Measurements from ENCODE around the gene BOD1L1.

The BOD1L1 gene

DNA sequence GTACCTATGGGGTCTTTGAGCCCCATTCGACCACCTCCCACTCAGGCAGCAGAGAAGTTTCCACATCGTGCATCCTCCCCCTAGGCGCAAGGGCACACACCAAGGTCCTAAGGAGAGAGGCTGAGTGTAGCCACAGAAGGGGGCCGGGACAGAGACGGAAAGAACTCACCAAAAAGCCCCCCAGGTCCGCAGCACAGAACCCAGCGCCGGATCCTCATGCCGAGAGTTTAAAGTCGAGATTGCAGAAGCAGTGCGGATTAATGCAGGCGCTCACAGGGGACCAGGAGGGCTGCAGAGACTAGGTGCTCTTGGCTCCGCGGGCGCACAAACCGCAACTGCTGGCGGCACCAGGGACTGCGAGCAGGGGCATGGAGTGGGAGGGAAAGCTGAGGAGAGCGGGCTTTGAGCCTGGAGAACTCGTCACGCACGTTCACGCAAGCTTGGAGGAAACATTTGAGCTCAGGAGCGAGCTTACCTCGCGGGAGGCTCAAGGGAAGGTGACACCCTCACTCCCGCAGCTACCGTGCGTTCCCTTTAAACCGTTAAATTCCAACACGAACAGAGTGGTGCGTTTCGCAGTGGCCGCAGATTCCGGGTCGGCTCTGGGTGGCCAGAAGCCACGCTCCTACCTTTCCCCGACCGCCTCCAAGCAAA lies 91.7 kb downstream of the BOD1L1 start:
- H3K36me3 ChIP-seq (replicated peaks; ENCODE audit: insufficient read depth, low read length): no peaks in the 10 kb centered on the region
- H3K79me2 ChIP-seq (ENCODE audit: low read length): no peaks in the 10 kb centered on the region
- no peak overlapping the region for H3K4me3 ChIP-seq (ENCODE audit: low read length)
- no peaks in the 10 kb centered on the region for H3K9me3 ChIP-seq (replicated peaks; ENCODE audit: insufficient read depth, low read length)
- peaks cover 69% of the 10 kb centered on the region for H3K27me3 ChIP-seq (replicated peaks; ENCODE audit: insufficient read depth, low read length)
- no peaks in the 10 kb centered on the region for H4K20me1 ChIP-seq (ENCODE audit: insufficient read depth, low read length)
- no peaks in the 10 kb centered on the region for H3F3A ChIP-seq (ENCODE audit: insufficient read depth, low read length)
- H3K4me1 ChIP-seq (ENCODE audit: low read length): no peaks in the 10 kb centered on the region
- no peak for TF ChIP-seq EZH2phosphoT487 (IDR thresholded peaks at IDR 0.05; ENCODE audit: low read length)
- H2AFZ ChIP-seq (ENCODE audit: low read length): no peak overlapping the region
- no peak overlapping the region for H3K4me2 ChIP-seq (ENCODE audit: low read depth, low read length)
- DNase-seq: peak; percentile 5
- no peak overlapping the region for H3K27ac ChIP-seq (ENCODE audit: low read length)
- no peaks in the 10 kb centered on the region for H3K9me2 ChIP-seq (replicated peaks; ENCODE audit: insufficient read depth, low read length)
- no peak overlapping the region for H3K9ac ChIP-seq (ENCODE audit: low read length)

DNA sequence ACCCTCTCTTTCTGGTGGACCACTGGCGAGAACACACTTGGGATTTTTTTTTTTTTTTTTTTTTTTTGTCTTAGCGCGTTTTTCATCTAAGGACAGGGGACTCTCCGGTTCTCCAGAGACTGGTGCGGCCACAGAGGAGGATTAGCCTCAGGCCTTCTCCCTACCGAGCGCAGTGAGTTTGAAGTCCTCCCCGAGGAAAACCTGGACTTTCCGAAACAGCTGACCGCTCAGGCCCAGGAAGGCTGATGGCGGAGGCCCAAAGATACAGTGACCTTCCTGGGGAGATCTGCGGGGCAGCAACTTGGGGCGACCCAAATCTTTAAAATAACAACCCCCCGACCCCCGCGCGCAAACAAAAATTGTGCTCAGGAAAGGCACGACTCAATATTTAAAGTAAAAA lies 92.4 kb downstream of the BOD1L1 start:
- Histone ChIP-seq H3K9me2 (replicated peaks; ENCODE audit: insufficient read depth, low read length) (no peaks in the 10 kb centered on the region), H3K36me3 (replicated peaks; ENCODE audit: insufficient read depth, low read length) (no peaks in the 10 kb centered on the region), H3K4me1 (ENCODE audit: low read length) (no peaks in the 10 kb centered on the region), H3K79me2 (ENCODE audit: low read length) (no peaks in the 10 kb centered on the region), H3K4me3 (ENCODE audit: low read length) (no peak overlapping the region), H3K4me2 (ENCODE audit: low read depth, low read length) (no peak overlapping the region), H3F3A (ENCODE audit: insufficient read depth, low read length) (no peaks in the 10 kb centered on the region), H3K9me3 (replicated peaks; ENCODE audit: insufficient read depth, low read length) (no peaks in the 10 kb centered on the region), H4K20me1 (ENCODE audit: insufficient read depth, low read length) (no peaks in the 10 kb centered on the region), H3K27me3 (replicated peaks; ENCODE audit: insufficient read depth, low read length) (peaks cover 69% of the 10 kb centered on the region), H3K27ac (ENCODE audit: low read length) (no peak overlapping the region), H2AFZ (ENCODE audit: low read length) (no peak overlapping the region), H3K9ac (ENCODE audit: low read length) (no peak overlapping the region)
- no peak for DNase-seq
- TF ChIP-seq EZH2 (optimal IDR thresholded peaks at IDR 0.05; ENCODE audit: low read depth, low read length): no peak
- TF ChIP-seq, protein P1, sequence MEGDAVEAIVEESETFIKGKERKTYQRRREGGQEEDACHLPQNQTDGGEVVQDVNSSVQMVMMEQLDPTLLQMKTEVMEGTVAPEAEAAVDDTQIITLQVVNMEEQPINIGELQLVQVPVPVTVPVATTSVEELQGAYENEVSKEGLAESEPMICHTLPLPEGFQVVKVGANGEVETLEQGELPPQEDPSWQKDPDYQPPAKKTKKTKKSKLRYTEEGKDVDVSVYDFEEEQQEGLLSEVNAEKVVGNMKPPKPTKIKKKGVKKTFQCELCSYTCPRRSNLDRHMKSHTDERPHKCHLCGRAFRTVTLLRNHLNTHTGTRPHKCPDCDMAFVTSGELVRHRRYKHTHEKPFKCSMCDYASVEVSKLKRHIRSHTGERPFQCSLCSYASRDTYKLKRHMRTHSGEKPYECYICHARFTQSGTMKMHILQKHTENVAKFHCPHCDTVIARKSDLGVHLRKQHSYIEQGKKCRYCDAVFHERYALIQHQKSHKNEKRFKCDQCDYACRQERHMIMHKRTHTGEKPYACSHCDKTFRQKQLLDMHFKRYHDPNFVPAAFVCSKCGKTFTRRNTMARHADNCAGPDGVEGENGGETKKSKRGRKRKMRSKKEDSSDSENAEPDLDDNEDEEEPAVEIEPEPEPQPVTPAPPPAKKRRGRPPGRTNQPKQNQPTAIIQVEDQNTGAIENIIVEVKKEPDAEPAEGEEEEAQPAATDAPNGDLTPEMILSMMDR (IDR thresholded peaks at IDR 0.05; ENCODE audit: low read length): no peak
- no peak for TF ChIP-seq EZH2phosphoT487 (IDR thresholded peaks at IDR 0.05; ENCODE audit: low read length)

DNA sequence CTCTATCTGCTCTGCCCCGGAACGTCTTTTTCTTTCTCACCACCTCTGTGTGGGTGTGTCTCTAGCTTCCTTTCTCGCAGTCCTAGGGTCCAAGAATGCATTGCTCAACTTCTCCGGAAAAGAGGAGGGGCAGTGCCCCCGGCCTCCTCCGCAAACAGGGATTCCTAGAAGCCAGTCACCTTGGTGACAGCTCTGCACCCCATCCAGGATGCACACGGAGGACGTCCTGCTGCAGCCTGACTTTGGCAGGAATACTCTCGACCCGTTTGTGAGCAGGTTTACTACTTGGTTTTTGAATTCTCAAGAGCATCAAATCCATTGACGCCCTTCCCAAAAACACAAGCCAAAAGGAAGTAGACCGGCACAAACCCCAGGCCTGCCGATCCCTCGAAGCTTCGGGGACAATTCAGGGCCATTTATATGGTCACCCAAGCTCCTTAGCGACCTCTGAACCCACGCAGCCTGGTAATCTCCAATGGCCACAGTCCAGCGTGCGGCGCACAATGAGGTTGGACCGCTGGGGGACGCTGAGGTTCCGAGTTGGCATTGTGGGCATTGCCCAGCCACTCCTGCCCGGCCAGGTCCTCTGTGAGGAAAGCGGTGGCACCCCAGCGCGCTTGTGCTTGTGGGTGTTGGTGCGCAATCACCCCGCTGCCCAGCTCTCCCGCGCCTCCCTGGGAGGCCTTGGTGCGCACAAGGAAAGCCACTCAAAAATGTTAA lies 93.0 kb downstream of the BOD1L1 start:
- TF ChIP-seq EZH2phosphoT487 (IDR thresholded peaks at IDR 0.05; ENCODE audit: low read length) (no peak), EZH2 (optimal IDR thresholded peaks at IDR 0.05; ENCODE audit: low read depth, low read length) (no peak)
- TF ChIP-seq, protein P1 (IDR thresholded peaks at IDR 0.05; ENCODE audit: low read length): no peak
- no peak overlapping the region for H2AFZ ChIP-seq (ENCODE audit: low read length)
- DNase-seq: peak; percentile 4
- H3K27ac ChIP-seq (ENCODE audit: low read length): no peak overlapping the region
- H4K20me1 ChIP-seq (ENCODE audit: insufficient read depth, low read length): no peaks in the 10 kb centered on the region
- H3F3A ChIP-seq (ENCODE audit: insufficient read depth, low read length): no peaks in the 10 kb centered on the region
- no peaks in the 10 kb centered on the region for H3K36me3 ChIP-seq (replicated peaks; ENCODE audit: insufficient read depth, low read length)
- H3K4me1 ChIP-seq (ENCODE audit: low read length): no peaks in the 10 kb centered on the region
- H3K79me2 ChIP-seq (ENCODE audit: low read length): no peaks in the 10 kb centered on the region
- H3K27me3 ChIP-seq (replicated peaks; ENCODE audit: insufficient read depth, low read length): peaks cover 74% of the 10 kb centered on the region
- H3K4me3 ChIP-seq (ENCODE audit: low read length): no peak overlapping the region
- H3K9me3 ChIP-seq (replicated peaks; ENCODE audit: insufficient read depth, low read length): no peaks in the 10 kb centered on the region
- no peak overlapping the region for H3K4me2 ChIP-seq (ENCODE audit: low read depth, low read length)
- no peak overlapping the region for H3K9ac ChIP-seq (ENCODE audit: low read length)
- H3K9me2 ChIP-seq (replicated peaks; ENCODE audit: insufficient read depth, low read length): no peaks in the 10 kb centered on the region

Data from MM.1S (cell line).